Measurements from ENCODE around the gene OR6J1. TPM values are rescaled to one million over a fixed set of nuclear protein-coding genes. Genes with fewer than 3 reads are reported as not detected.

Gene OR6J1
- total and polyA plus RNA-seq, 2 of the 13 experiments (the other 11 are each of a cell fraction or from before 2014, with no cell fraction given) = not detected

- no peak for TF ChIP-seq ZHX1 (CRISPR knock-in tag; IDR thresholded peaks at IDR 0.05; ENCODE audit: low read depth)
- TF ChIP-seq JDP2 (CRISPR knock-in tag; IDR thresholded peaks at IDR 0.05; ENCODE audit: borderline replicate concordance) = no peak
- TF ChIP-seq E2F5 (CRISPR knock-in tag; conservative IDR thresholded peaks at IDR 0.05) = no peak; the same call in 1 of the 2 replicates
- TF ChIP-seq ZFP91 (CRISPR knock-in tag; IDR thresholded peaks at IDR 0.05; ENCODE audit: borderline replicate concordance) = peak; percentile 95
- TF ChIP-seq RAD51 (IDR thresholded peaks at IDR 0.05; ENCODE audit: borderline replicate concordance) = no peak
- TF ChIP-seq CEBPG (CRISPR knock-in tag; IDR thresholded peaks at IDR 0.05) = no peak; the same call in 1 of the 2 replicates
- TF ChIP-seq CBX1 (IDR thresholded peaks at IDR 0.05; ENCODE audit: low read depth) = no peak
- TF ChIP-seq ZNF18 (CRISPR knock-in tag; IDR thresholded peaks at IDR 0.05; ENCODE audit: insufficient replicate concordance) = peak; percentile 92
- no peak; the same call in 1 of the 2 replicates for TF ChIP-seq DMTF1 (CRISPR knock-in tag; IDR thresholded peaks at IDR 0.05)
- TF ChIP-seq PPARG (CRISPR knock-in tag; conservative IDR thresholded peaks at IDR 0.05) = peak; percentile 68; the same call in 1 of the 2 replicates
- TF ChIP-seq TCF7L2 (IDR thresholded peaks at IDR 0.05; ENCODE audit: low read depth, low read length) = no peak
- TF ChIP-seq IRX3 (CRISPR knock-in tag; IDR thresholded peaks at IDR 0.05; ENCODE audit: borderline replicate concordance, low read depth) = no peak
- peak; percentile 61; the same call in 1 of the 2 replicates for TF ChIP-seq ZNF564 (CRISPR knock-in tag; IDR thresholded peaks at IDR 0.05)
- no peak for TF ChIP-seq TRIM24 (CRISPR knock-in tag; IDR thresholded peaks at IDR 0.05)
- no peak for TF ChIP-seq MATR3 (CRISPR knock-in tag; IDR thresholded peaks at IDR 0.05)
Measured at GRCh38 chr14:22598099-22598895, 45.9 kb downstream of the OR6J1 start, which contains the start of gene ABHD4 (continued).
